Mucosa of descending colon (tissue), 3 donors: ENCODE results near the gene CAMKMT. TPM values are rescaled to one million over a fixed set of nuclear protein-coding genes. Genes with fewer than 3 reads are reported as not detected.
A peak's percentile ranks its signal among the peaks of the same experiment; 100 is the strongest.

Experiments used
- ATAC-seq: fragments of 200-7000 bp; cut with Tn5 transposase; one replicate; pipeline ENCODE4 v1.9.1; 2020; ENCODE audit warnings: mild to moderate bottlenecking, moderate library complexity
- DNase-seq, 3 donors: peaks; one replicate each; pipeline ENCODE4 v3.0.0-alpha.2; 2020
- H3K36me3 ChIP-seq: fragments of 200-600 bp; one replicate; pipeline ENCODE4 v1.8.0; 2021; ENCODE audit warnings: low read depth, mild to moderate bottlenecking
- H3K4me1 ChIP-seq: fragments of 200-600 bp; one replicate; pipeline ENCODE4 v1.8.0; 2021; ENCODE audit warnings: low read depth, mild to moderate bottlenecking
- H3K4me3 ChIP-seq: fragments of 200-600 bp; one replicate; pipeline ENCODE4 v1.8.0; 2021; ENCODE audit warnings: mild to moderate bottlenecking
- H3K9me3 ChIP-seq: fragments of 200-600 bp; one replicate; pipeline ENCODE4 v1.8.0; 2021; ENCODE audit warnings: mild to moderate bottlenecking
- intact Hi-C, 2 donors: fragments of 100-400 bp; cut with DNase I in 1 of 2; cut with micrococcal nuclease in 1 of 2; formaldehyde crosslinking; loops; one replicate each; pipeline versions ENCODE4 v1.11.0 to v1.11.1; 2022; cut with DNase I, micrococcal nuclease
- total RNA-seq, 3 donors: library from RNA; stranded (reverse); fragmentation: NEBNext Ultra II Directional in 2 of 3; extraction: Animal tissue kit (Norgen Biotek cat#: 25700) in 2 of 3; gene quantifications; one replicate each; pipeline versions ENCODE4 v1.2.1 to v1.2.4, GENCODE V29; 2021 to 2023
- TF ChIP-seq, protein P1 (sequence below): fragments of 200-600 bp; IDR thresholded peaks from one replicate; pipeline ENCODE4 v1.8.0; 2022; ENCODE audit warnings: antibody characterized with exemption, mild to moderate bottlenecking
- donor health status: DM: no; HTN: no; CAD: no; lungs with moderate emphysema.
- donor health status: DM: no; HTN: no; CAD: no.
- donor health status: DM: no; HTN: yes; CAD: no.

The CAMKMT gene
- total RNA-seq, 3 donors from 2014 or later, result 13.2 to 16.0 (median 14.1) TPM

DNA sequence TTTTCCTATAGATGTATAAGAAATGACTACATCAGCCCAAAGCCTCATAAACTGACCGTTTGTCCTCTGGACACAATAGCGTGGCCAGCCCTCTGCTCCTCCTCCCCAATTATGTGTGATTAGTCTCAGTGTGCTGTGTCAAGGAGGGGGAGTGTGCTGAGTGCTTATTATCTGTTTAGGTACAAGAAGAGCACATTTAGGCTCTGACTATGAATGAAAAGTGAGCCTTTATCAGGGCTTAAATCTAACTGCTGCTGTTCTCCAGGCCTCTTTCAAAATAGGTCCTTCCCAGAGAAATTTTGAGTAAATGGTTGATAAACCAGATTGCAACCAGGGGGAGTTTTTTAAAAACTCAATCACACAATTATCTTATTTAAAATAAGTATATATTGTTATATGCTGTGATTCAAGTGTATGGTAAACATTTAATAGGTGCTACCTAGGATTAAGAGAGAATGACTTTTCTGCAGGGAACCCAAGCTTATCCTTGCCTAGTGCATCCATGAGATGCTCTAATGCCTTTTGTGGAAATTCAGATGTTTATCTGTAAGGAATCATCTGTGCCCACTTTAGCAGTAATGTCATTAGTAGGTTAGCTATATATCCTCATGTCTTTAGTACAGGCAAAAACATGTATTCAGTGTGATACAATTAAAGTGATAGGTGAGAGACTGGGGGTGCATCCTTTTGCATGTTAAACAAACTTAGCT lies 411.1 kb downstream of the CAMKMT start:
- Histone ChIP-seq H3K9me3 (no peaks in the 10 kb centered on the region), H3K4me1 (no peaks in the 10 kb centered on the region), H3K4me3 (no peak overlapping the region), H3K36me3 (no peaks in the 10 kb centered on the region)
- TF ChIP-seq, protein P1, sequence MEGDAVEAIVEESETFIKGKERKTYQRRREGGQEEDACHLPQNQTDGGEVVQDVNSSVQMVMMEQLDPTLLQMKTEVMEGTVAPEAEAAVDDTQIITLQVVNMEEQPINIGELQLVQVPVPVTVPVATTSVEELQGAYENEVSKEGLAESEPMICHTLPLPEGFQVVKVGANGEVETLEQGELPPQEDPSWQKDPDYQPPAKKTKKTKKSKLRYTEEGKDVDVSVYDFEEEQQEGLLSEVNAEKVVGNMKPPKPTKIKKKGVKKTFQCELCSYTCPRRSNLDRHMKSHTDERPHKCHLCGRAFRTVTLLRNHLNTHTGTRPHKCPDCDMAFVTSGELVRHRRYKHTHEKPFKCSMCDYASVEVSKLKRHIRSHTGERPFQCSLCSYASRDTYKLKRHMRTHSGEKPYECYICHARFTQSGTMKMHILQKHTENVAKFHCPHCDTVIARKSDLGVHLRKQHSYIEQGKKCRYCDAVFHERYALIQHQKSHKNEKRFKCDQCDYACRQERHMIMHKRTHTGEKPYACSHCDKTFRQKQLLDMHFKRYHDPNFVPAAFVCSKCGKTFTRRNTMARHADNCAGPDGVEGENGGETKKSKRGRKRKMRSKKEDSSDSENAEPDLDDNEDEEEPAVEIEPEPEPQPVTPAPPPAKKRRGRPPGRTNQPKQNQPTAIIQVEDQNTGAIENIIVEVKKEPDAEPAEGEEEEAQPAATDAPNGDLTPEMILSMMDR, result no peak
- no peak for DNase-seq
- no peak for ATAC-seq
- intact Hi-C loops, result no loop called here

DNA sequence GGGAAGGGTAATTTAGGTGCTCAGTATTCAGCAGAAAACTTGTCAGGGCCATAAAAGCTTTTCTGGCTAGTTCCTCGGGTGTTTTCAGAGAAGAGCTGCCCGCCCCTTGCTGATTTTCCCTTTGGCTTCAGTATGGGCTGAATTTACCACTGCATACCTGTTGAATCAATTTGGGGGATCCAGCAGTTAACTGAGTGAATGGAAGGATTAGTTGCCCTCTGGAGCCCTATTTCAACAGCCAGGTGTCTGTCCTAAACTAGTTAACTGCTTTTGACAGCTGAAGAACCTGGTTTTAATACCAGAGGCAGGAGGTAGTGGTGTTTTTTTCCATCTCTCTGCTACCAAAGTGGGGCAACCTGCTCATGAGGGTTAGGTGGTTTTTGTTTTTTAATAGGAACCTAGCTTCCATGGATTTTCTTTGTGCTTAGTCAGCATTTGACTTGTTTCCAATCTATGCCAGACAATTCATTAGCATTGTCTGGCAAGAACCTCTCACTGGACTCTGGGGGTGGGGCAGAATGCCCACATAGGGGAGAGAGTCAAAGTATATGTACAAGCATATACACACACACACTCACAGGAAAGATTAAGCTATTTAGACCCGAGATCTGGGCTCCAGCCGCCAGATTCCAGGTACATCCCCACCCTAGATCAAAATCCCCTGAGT lies 413.2 kb downstream of the CAMKMT start:
- Histone ChIP-seq H3K4me1 (no peaks in the 10 kb centered on the region), H3K36me3 (no peaks in the 10 kb centered on the region), H3K4me3 (no peak overlapping the region), H3K9me3 (no peaks in the 10 kb centered on the region)
- TF ChIP-seq, protein P1, result no peak
- intact Hi-C loops, result no loop called here
- no peak for ATAC-seq
- no peak for DNase-seq

DNA sequence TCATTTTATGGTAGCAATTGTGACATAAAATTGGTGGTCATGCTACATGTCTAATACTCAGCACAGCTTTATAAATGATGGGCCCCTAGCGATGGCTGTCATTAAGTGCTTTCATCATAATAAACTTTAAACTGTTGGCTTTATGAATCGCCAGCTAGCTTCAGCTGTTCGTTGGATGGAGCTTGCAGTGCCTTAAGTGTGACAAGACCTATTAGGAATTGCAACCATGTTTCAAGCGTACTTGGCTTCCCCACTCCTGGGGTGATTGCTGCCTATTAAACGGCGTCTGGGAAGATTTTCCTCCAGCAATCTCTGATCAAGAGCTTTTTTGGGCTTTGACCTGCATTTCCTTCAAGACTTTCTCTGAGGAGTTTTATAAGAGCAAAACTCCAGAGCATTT lies 415.3 kb downstream of the CAMKMT start:
- no peak for DNase-seq

DNA sequence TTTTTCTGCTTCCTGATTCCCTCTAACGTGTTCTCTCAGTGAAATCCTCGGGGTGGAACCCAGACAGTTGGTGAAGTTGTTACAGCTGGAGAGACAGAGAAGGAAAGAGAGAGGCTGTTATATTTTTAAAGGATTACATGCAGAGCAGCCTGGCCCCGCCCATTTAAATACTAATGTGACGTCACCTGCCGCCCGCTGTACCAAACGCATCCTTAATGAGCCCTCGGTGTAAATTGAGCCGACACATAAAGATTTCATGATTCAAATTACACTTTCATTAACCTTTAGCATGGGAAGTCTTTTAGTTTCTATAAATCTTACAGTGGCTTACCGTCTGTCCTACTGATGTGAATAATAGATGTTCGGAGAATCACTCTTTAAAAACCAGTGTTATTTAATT lies 415.8 kb downstream of the CAMKMT start:
- DNase-seq, result no peak
- peak; percentile 28 for ATAC-seq
- intact Hi-C loops, result no loop called here

More for the DNA sequence above, 415.3 kb downstream of the CAMKMT start:
- intact Hi-C loops, result no loop called here
- Histone ChIP-seq H3K4me1 (no peaks in the 10 kb centered on the region), H3K36me3 (no peaks in the 10 kb centered on the region), H3K9me3 (no peaks in the 10 kb centered on the region), H3K4me3 (no peak overlapping the region)
- TF ChIP-seq, protein P1, result no peak
- no peak for ATAC-seq

DNA sequence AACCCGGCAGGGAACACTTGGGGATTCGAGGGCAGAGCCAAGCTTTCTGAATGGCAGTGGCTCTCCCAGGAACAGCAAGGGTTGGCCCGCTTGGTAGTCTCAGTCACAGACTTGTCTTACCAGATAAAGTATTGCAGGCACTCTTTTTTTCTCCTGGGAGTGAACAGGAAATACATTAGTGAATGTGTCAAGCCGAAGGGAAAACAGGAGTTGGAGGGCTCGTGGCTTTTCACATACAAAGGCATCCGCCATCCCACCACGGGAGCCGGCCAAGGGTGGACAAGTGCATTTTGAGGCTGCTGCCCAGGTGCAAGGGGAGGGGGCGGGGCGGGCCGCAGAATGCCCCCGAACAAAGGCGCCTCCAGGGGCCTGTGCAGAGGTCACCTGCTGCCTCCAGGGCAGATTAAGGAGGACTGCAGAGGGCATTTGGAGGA lies 416.5 kb downstream of the CAMKMT start:
- no peak overlapping the region for H3K4me3 ChIP-seq
- no peaks in the 10 kb centered on the region for H3K36me3 ChIP-seq
- no peaks in the 10 kb centered on the region for H3K4me1 ChIP-seq
- intact Hi-C loops, result no loop called here
- ATAC-seq (peak; percentile 23), DNase-seq (no peak)
- TF ChIP-seq, protein P1, result no peak
- no peaks in the 10 kb centered on the region for H3K9me3 ChIP-seq

More for the DNA sequence above, 415.8 kb downstream of the CAMKMT start:
- H3K9me3 ChIP-seq, result no peaks in the 10 kb centered on the region
- TF ChIP-seq, protein P1, result no peak
- no peaks in the 10 kb centered on the region for H3K4me1 ChIP-seq
- no peak overlapping the region for H3K4me3 ChIP-seq
- no peaks in the 10 kb centered on the region for H3K36me3 ChIP-seq
